Suprapubic skin (tissue), 4 donors: Measurements from ENCODE around the gene NRGN. TPM values are rescaled to one million over a fixed set of nuclear protein-coding genes. Genes with fewer than 3 reads are reported as not detected.

Experiments used
- DNase-seq, 2 donors: peaks; one replicate each; pipeline ENCODE4 v3.0.0-alpha.2; 2019; ENCODE audit warnings: low spot score in 2 of 2
- H3K27ac ChIP-seq: fragments of 200-600 bp; sonication (generic); one replicate; pipeline ENCODE4 v1.5.1; 2019
- H3K27me3 ChIP-seq: fragments of 200-600 bp; sonication (generic); one replicate; pipeline ENCODE4 v1.5.1; 2019
- H3K36me3 ChIP-seq: fragments of 200-600 bp; sonication (generic); one replicate; pipeline ENCODE4 v1.5.1; 2019
- H3K4me1 ChIP-seq: fragments of 200-600 bp; sonication (generic); one replicate; pipeline ENCODE4 v1.5.1; 2019
- H3K4me3 ChIP-seq: fragments of 200-600 bp; sonication (generic); one replicate; pipeline ENCODE4 v1.5.1; 2019; ENCODE audit warnings: mild to moderate bottlenecking
- H3K9me3 ChIP-seq: fragments of 200-600 bp; sonication (generic); one replicate; pipeline ENCODE4 v1.5.1; 2019
- CTCF ChIP-seq, 2 donors: fragments of 200-600 bp in 1 of 2; fragments of 450-650 bp in 1 of 2; sonication (generic) in 1 of 2; IDR thresholded peaks; one replicate each; pipeline ENCODE4 v1.5.1; 2016 to 2019; ENCODE audit warnings: antibody characterized with exemption in 2 of 2, mild to moderate bottlenecking in 1 of 2, moderate library complexity in 1 of 2
- EP300 ChIP-seq: sonication (generic); formaldehyde crosslinking; IDR thresholded peaks from one replicate; pipeline ENCODE4 v1.6.1; 2017; ENCODE audit warnings: antibody characterized with exemption
- POLR2A ChIP-seq, 2 donors: fragments of 450-650 bp; IDR thresholded peaks; one replicate each; pipeline ENCODE4 v1.6.1; 2017; ENCODE audit warnings: antibody characterized with exemption in 2 of 2, mild to moderate bottlenecking in 2 of 2, moderate library complexity in 2 of 2
- POLR2AphosphoS5 ChIP-seq, 3 donors: sonication (generic); formaldehyde crosslinking; IDR thresholded peaks; one replicate each; pipeline ENCODE4 v1.6.1; 2017; ENCODE audit warnings: antibody characterized with exemption in 3 of 3
- WGBS: methylation state at CpG from one replicate; pipeline ENCODE4 v1.1.5; 2018; 5-methylcytosine and 5-hydroxymethylcytosine counted together
- total RNA-seq, 4 donors: library from RNA; depleted of rRNA; stranded (reverse); fragments of >200 nt; gene quantifications; one replicate each; pipeline ENCODE4 v1.1.0, GENCODE V29; 2016

NRGN gene
- total RNA-seq, 4 donors from 2014 or later: 0.65 to 1.3 TPM; not detected in 2

DNA sequence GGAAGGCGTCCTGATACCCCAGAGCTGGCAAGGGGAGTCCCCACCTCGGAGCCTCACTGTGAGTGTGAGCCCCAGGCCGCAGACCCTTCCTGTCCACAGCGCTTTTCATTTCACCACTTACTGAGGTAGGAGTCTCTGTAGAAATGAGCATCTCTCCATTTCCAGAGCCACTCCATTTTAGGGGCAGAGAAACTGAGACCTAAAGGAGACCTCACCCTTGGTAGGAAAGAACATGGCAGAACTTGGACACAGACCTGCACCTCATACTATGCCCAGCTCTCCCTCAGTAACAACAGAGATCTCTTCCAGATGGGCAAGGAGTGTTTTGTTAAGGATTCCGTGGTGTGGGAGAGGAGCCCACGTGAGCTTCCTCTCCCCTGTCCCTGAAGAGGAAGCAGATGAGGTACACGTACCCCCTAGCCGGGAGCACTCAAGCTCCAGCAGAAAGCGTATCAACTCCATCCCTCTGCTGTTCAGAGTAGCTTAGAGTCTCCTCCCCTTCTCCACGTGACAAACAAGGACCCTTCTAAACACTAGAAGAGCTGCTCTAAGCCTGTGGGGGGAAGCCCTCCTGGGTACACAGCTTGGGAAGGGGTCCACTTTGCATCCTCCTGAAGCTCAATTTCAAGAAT is 12.8 kb downstream of the NRGN start:
- no peak for TF ChIP-seq POLR2AphosphoS5 (IDR thresholded peaks at IDR 0.05)
- no peak for TF ChIP-seq POLR2A (IDR thresholded peaks at IDR 0.05)
- TF ChIP-seq CTCF (IDR thresholded peaks at IDR 0.05): no peak
- no peak for TF ChIP-seq EP300
- Histone ChIP-seq H3K9me3 (no peaks in the 10 kb centered on the region), H3K27ac (no peak overlapping the region), H3K4me3 (no peak overlapping the region), H3K4me1 (peaks cover 13% of the 10 kb centered on the region), H3K36me3 (no peaks in the 10 kb centered on the region), H3K27me3 (peaks cover 63% of the 10 kb centered on the region)
- 60% methylated on average over 9 of the region's 10 CpGs for WGBS
- DNase-seq: no peak

DNA sequence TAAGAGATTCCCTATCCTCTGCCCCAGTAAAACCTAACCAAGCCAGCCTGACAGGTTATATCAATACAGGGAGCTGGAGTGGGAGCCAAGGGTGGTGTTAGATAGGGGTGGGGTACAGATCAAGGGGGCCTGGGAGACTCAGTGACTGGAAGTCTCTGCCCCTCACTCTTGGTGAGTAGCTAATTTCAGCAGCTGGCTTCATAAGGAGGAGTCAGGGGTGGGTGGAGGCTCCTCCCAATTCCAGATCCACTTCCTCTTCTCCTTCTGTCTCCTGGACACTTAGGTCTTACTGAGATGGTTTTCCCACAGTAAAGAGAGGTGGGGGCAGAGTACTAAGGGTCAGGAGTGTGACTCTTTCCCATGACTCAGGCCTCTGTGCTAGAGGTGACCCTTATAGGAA is 13.5 kb downstream of the NRGN start:
- no peak overlapping the region for H3K27ac ChIP-seq
- DNase-seq: no peak

DNA sequence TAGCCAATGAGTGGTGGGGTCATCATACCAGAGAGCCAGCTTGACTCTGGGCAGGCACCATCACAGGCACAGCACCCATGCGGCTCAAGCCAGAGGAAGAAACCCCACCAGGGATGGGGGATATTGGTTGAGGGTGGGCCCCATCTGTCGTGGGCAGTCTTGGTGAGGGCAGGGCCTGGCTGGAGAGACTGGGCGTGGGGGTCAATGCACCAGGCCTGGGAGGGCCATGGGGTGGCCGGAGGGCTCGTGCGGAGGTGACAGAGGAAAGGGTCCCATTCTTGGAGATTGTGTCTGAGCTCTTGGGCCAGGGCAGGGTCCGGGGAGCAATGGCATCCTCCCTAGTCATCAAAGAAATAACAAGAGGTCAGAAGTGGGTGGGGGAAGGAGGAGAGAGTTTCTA is 13.9 kb downstream of the NRGN start:
- Histone ChIP-seq H3K4me3 (no peak overlapping the region), H3K4me1 (peaks cover 23% of the 10 kb centered on the region), H3K36me3 (no peaks in the 10 kb centered on the region), H3K9me3 (no peaks in the 10 kb centered on the region), H3K27ac (no peak overlapping the region), H3K27me3 (peaks cover 63% of the 10 kb centered on the region)
- 86% methylated on average over 7 of the region's 7 CpGs for WGBS
- no peak for DNase-seq
- TF ChIP-seq CTCF (IDR thresholded peaks at IDR 0.05) (no peak), EP300 (no peak), POLR2A (IDR thresholded peaks at IDR 0.05) (no peak), POLR2AphosphoS5 (IDR thresholded peaks at IDR 0.05) (no peak)

More for the DNA sequence above, 13.5 kb downstream of the NRGN start:
- peaks cover 18% of the 10 kb centered on the region for H3K4me1 ChIP-seq
- no peaks in the 10 kb centered on the region for H3K36me3 ChIP-seq
- no peak overlapping the region for H3K4me3 ChIP-seq
- no peak for TF ChIP-seq EP300
- TF ChIP-seq POLR2AphosphoS5 (IDR thresholded peaks at IDR 0.05): no peak
- no peak for TF ChIP-seq POLR2A (IDR thresholded peaks at IDR 0.05)
- no peak for TF ChIP-seq CTCF (IDR thresholded peaks at IDR 0.05)
- no peaks in the 10 kb centered on the region for H3K9me3 ChIP-seq
- peaks cover 63% of the 10 kb centered on the region for H3K27me3 ChIP-seq

- peaks cover 63% of the 10 kb centered on the region for H3K27me3 ChIP-seq
- peaks cover 29% of the 10 kb centered on the region for H3K4me1 ChIP-seq
- no peak for TF ChIP-seq EP300
- TF ChIP-seq CTCF (IDR thresholded peaks at IDR 0.05): no peak
- no peak for TF ChIP-seq POLR2A (IDR thresholded peaks at IDR 0.05)
- no peak for TF ChIP-seq POLR2AphosphoS5 (IDR thresholded peaks at IDR 0.05)
- WGBS: 82% methylated on average over 4 of the region's 4 CpGs
- no peaks in the 10 kb centered on the region for H3K36me3 ChIP-seq
- H3K27ac ChIP-seq: no peak overlapping the region
- no peak for DNase-seq
- H3K4me3 ChIP-seq: no peak overlapping the region
- H3K9me3 ChIP-seq: no peaks in the 10 kb centered on the region
These were observed 14.6 kb downstream of the NRGN start for GRCh38 chr11:124754309-124754708.

- no peak for TF ChIP-seq POLR2A (IDR thresholded peaks at IDR 0.05)
- no peak for TF ChIP-seq CTCF (IDR thresholded peaks at IDR 0.05)
- no peak for TF ChIP-seq POLR2AphosphoS5 (IDR thresholded peaks at IDR 0.05)
- no peak for TF ChIP-seq EP300
- Histone ChIP-seq H3K27me3 (peaks cover 66% of the 10 kb centered on the region), H3K4me1 (peaks cover 33% of the 10 kb centered on the region), H3K4me3 (no peak overlapping the region), H3K27ac (no peak overlapping the region), H3K36me3 (no peaks in the 10 kb centered on the region), H3K9me3 (no peaks in the 10 kb centered on the region)
- no peak for DNase-seq
- WGBS: 69% methylated on average over 6 of the region's 6 CpGs
These were observed 15.0 kb downstream of the NRGN start for GRCh38 chr11:124754710-124755109.
